GM12878 (cell line): ENCODE measurements around the gene TMIGD3. TPM values are rescaled to one million over a fixed set of nuclear protein-coding genes. Genes with fewer than 3 reads are reported as not detected.

Experiments
- ATAC-seq: fragments of 200-7000 bp; cut with Tn5 transposase; 3 replicates; pipeline ENCODE4 v1.9.1; 2020; ENCODE audit warnings: mild to moderate bottlenecking, moderate library complexity
- BruUV-seq: library from RNA; stranded (reverse); fragments of 400-500 nt; replicated peaks from 2 replicates; lab custom pipeline; 2021; lab: Mats Ljungman, UMichigan
- CTCF ChIA-PET: fragments of 300-600 bp; sonication (Branson Sonifier 250); formaldehyde crosslinking; extraction: SDS; loops from one replicate; lab custom pipeline; 2021; ENCODE audit warnings: inconsistent platforms; lab: Yijun Ruan, JAX
- POLR2A ChIA-PET: fragments of 350-600 bp; formaldehyde crosslinking; extraction: SDS; loops from one replicate; lab custom pipeline; 2021; ENCODE audit warnings: inconsistent platforms; lab: Charles Lee
- RAD21 ChIA-PET: fragments of 300-600 bp; sonication (Branson Sonifier 250); formaldehyde crosslinking; loops from one replicate; lab custom pipeline; 2023; ENCODE audit warnings: antibody characterized with exemption; ENCODE audit not compliant: unreplicated experiment; lab: Charles Lee
- SMC1A ChIA-PET: fragments of 300-600 bp; sonication (Branson Sonifier 250); formaldehyde crosslinking; loops from one replicate; lab custom pipeline; 2023; ENCODE audit not compliant: unreplicated experiment, uncharacterized antibody; lab: Charles Lee
- DNase-seq: peaks from one replicate; pipeline ENCODE4 v3.0.0-alpha.2; 2011; ENCODE audit warnings: low read depth, low spot score
- FAIRE-seq: peaks from 3 replicates; lab custom pipeline; 2011; peaks lifted over from hg19 to GRCh38; lab: Jason Lieb, UNC
- H2AFZ ChIP-seq: 2 replicates; pipeline ENCODE4 v1.6.0; 2011; ENCODE audit warnings: low read depth, low read length, control low read depth; ENCODE audit not compliant: control insufficient read depth
- H3K27ac ChIP-seq: 2 replicates; pipeline ENCODE4 v1.5.1; 2011; ENCODE audit warnings: control low read depth; ENCODE audit not compliant: control insufficient read depth, insufficient read depth
- H3K27me3 ChIP-seq, 2 experiments: replicated peaks in 1 of 2; 2 replicates each; pipeline versions ENCODE4 v1.6.0 to v1.6.1; 2011; ENCODE audit warnings: low read length in 1 of 2; ENCODE audit not compliant: control insufficient read depth in 2 of 2, insufficient read depth in 2 of 2
- H3K36me3 ChIP-seq, 2 experiments: 2 replicates each; pipeline ENCODE4 v1.5.1; 2011; ENCODE audit warnings: low read length in 1 of 2; ENCODE audit not compliant: control insufficient read depth in 2 of 2, insufficient read depth in 2 of 2
- H3K4me1 ChIP-seq: 2 replicates; pipeline ENCODE4 v1.6.1; 2011; ENCODE audit warnings: mild to moderate bottlenecking, low read length, moderate library complexity, mixed read lengths; ENCODE audit not compliant: control insufficient read depth, insufficient read depth
- H3K4me2 ChIP-seq: 2 replicates; pipeline ENCODE4 v1.6.0; 2011; ENCODE audit warnings: control low read depth; ENCODE audit not compliant: control insufficient read depth, insufficient read depth
- H3K4me3 ChIP-seq: fragments of 200-600 bp; sonication (generic); 2 replicates; pipeline ENCODE4 v1.5.1; 2016
- H3K79me2 ChIP-seq: 2 replicates; pipeline ENCODE4 v1.6.0; 2011; ENCODE audit warnings: low read length; ENCODE audit not compliant: control insufficient read depth, insufficient read depth
- H3K9ac ChIP-seq: 2 replicates; pipeline ENCODE4 v1.8.0; 2011; ENCODE audit warnings: low read length, control low read depth, mixed read lengths; ENCODE audit not compliant: control insufficient read depth, insufficient read depth
- H3K9me3 ChIP-seq: replicated peaks from 3 replicates; pipeline ENCODE4 v1.5.1; 2011; ENCODE audit warnings: mild to moderate bottlenecking, low read length; ENCODE audit not compliant: control insufficient read depth, insufficient read depth
- H4K20me1 ChIP-seq: 2 replicates; pipeline ENCODE4 v1.6.0; 2011; ENCODE audit not compliant: control insufficient read depth, insufficient read depth
- CBX5 ChIP-seq: sonication (generic); IDR thresholded peaks from 2 replicates; pipeline ENCODE4 v1.6.1; 2016; ENCODE audit warnings: low read depth, moderate library complexity, mild to moderate bottlenecking, inconsistent platforms
- EED ChIP-seq: sonication (generic); IDR thresholded peaks from 2 replicates; pipeline ENCODE4 v1.6.1; 2016; ENCODE audit warnings: antibody characterized with exemption, low read depth
- KAT2A ChIP-seq: conservative IDR thresholded peaks from 2 replicates; pipeline ENCODE4 v1.6.1; 2011; ENCODE audit warnings: low read depth, low read length; ENCODE audit not compliant: control insufficient read depth
- MEF2B ChIP-seq: fragments of 450-650 bp; IDR thresholded peaks from 2 replicates; pipeline ENCODE4 v1.6.1; 2018; ENCODE audit warnings: mild to moderate bottlenecking, moderate library complexity; ENCODE audit not compliant: partially characterized antibody, poor library complexity, severe bottlenecking
- RAD51 ChIP-seq: fragments of 450-650 bp; IDR thresholded peaks from 2 replicates; pipeline ENCODE4 v1.6.1; 2016; ENCODE audit warnings: moderate library complexity, mild to moderate bottlenecking, inconsistent platforms
- RELB ChIP-seq: fragments of 450-650 bp; IDR thresholded peaks from 2 replicates; pipeline ENCODE4 v1.6.1; 2017; ENCODE audit warnings: low read depth, mild to moderate bottlenecking, moderate library complexity
- SMAD1 ChIP-seq: fragments of 450-650 bp; IDR thresholded peaks from 2 replicates; pipeline ENCODE4 v1.6.1; 2018; ENCODE audit warnings: mild to moderate bottlenecking, low read depth; ENCODE audit not compliant: partially characterized antibody
- TBL1XR1 ChIP-seq: IDR thresholded peaks from 2 replicates; pipeline ENCODE4 v1.6.1; 2012; ENCODE audit warnings: low read depth, low read length, improper control_type of control experiment
- USF1 ChIP-seq: IDR thresholded peaks from 2 replicates; pipeline ENCODE4 v1.6.1; 2011; ENCODE audit warnings: borderline replicate concordance, low read depth, mild to moderate bottlenecking, moderate library complexity, mixed read lengths, low read length; ENCODE audit not compliant: insufficient read depth; ENCODE audit errors: extremely low read length
- USF2 ChIP-seq: IDR thresholded peaks from 2 replicates; pipeline ENCODE4 v1.6.1; 2011; ENCODE audit warnings: low read depth, low read length, improper control_type of control experiment, borderline replicate concordance
- WGBS: methylation state at CpG from one replicate; pipeline ENCODE4 v1.1.6; 2016; ENCODE audit warnings: low lambda C conversion rate; ENCODE audit not compliant: insufficient replicate concordance, insufficient coverage; ENCODE audit errors: missing lambda C conversion rate; 5-methylcytosine and 5-hydroxymethylcytosine counted together
- in situ Hi-C: fragments of 300-500 bp; cut with MboI; formaldehyde crosslinking; loops from 9 replicates; pipeline ENCODE4 v1.14.3; 2018; ENCODE audit warnings: mixed read lengths
- intact Hi-C: fragments of 100-400 bp; cut with micrococcal nuclease; formaldehyde crosslinking; loops from one replicate; pipeline ENCODE4 v1.14.2; 2022; ENCODE audit not compliant: unreplicated experiment
- polyA plus RNA-seq, 11 experiments: library from polyadenylated mRNA; depleted of rRNA in 4 of 11; unstranded in 6 of 11; stranded (reverse) in 5 of 11; fragments of >200 nt; fragmentation: Nextera tagmentation in 4 of 11; fragmentation: Illumina TruSeq in 1 of 11; extraction: Ambion mirVana in 4 of 11; extraction: Trizol in 1 of 11; gene quantifications; 1 replicate in 1 of 11; 2 replicates in 10 of 11; pipeline versions ENCODE4 v1.2.1 to v1.2.3, GENCODE V29; 2011 to 2016; ENCODE audit warnings: inconsistent platforms in 2 of 11, missing spikeins in 2 of 11, low read depth in 1 of 11
- total RNA-seq, 4 experiments: library from RNA; depleted of rRNA in 3 of 4; stranded (reverse); fragments of >200 nt in 3 of 4; fragmentation: Illumina TruSeq in 1 of 4; extraction: Trizol in 1 of 4; gene quantifications; 2 replicates each; pipeline versions ENCODE4 v1.2.1 to v1.2.3, GENCODE V29; 2013 to 2021
- TF ChIP-seq, protein P1 (sequence below): fragments of 450-650 bp; IDR thresholded peaks from 2 replicates; pipeline ENCODE4 v1.6.1; 2016; ENCODE audit warnings: mild to moderate bottlenecking
- TF ChIP-seq, protein P2 (sequence below): fragments of 450-650 bp; IDR thresholded peaks from 2 replicates; pipeline ENCODE4 v1.6.1; 2018; ENCODE audit warnings: mild to moderate bottlenecking, low read depth, moderate library complexity; ENCODE audit not compliant: partially characterized antibody

The TMIGD3 gene
- total and polyA plus RNA-seq, 10 of the 15 experiments (the other 5 are each of a cell fraction or from before 2014, with no cell fraction given) = 0.17 TPM; not detected in 9

DNA sequence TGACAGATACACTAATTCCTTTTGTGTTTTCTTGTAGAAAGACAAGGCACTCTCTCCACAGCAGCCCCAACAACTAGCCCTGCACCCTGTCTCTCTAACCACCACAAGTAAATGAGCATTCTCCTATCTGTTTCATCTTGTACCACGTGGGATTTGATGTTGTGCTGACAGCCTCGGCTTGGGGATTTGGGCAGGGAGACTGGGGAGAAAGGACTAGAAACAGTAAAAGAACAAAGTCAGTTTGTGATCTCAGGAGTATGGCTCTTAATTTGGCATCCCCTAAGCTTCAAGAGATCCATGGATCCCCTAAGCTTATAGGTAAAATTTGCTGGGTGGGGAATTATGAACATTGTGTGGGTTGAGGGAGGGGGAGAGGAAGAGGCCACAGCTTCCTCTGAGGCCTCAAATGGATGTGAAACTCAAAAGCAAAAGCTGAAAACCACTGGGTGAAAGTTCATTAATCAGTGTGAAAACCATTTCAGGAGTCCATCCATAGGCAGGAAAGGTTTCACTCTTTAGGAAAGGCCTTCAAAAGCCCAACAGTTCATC lies 26.6 kb downstream of the TMIGD3 start:
- Histone ChIP-seq H3K36me3 (no peaks in the 10 kb centered on the region), H3K79me2 (no peaks in the 10 kb centered on the region), H3K4me1 (peaks cover 30% of the 10 kb centered on the region), H4K20me1 (no peaks in the 10 kb centered on the region), H3K27ac (peak overlapping the region; percentile 74), H3K4me2 (peak overlapping the region; percentile 68), H3K9me3 (no peaks in the 10 kb centered on the region), H2AFZ (peak overlapping the region; percentile 57), H3K9ac (no peak overlapping the region), H3K4me3 (peak overlapping the region; percentile 15; the same call in 1 of the 2 replicates), H3K27me3 (no peaks in the 10 kb centered on the region)
- intact Hi-C loops (loop anchor here (10.0 kb wide), 2 partner anchors 62 to 252 kb away; partner anchors contain the start of gene CHI3L2), in situ Hi-C loops (loop anchor here (25.0 kb wide), 1 partner anchor 885 kb away; no protein-coding TSS in a partner anchor)
- SMC1A ChIA-PET = interaction anchor here (0.6 to 12.1 kb wide), 20 partner anchors 9 to 290 kb away, joined by 3 to 128 read pairs (median 6); no protein-coding TSS in a partner anchor
- WGBS = 10% methylated on average over 2 of the region's 2 CpGs
- RAD21 ChIA-PET = interaction anchor here (0.6 to 5.5 kb wide), 19 partner anchors 11 to 291 kb away, joined by 3 to 48 read pairs (median 3); partner anchors contain the start of genes ATP5PB, INKA2, OVGP1 and WDR77
- POLR2A ChIA-PET = interaction anchor here (0.9 to 1.9 kb wide), 4 partner anchors 11 to 117 kb away, joined by 3 to 13 read pairs (median 4); no protein-coding TSS in a partner anchor
- no TSS peak for BruUV-seq
- DNase-seq (peak; percentile 59), FAIRE-seq (no peak), ATAC-seq (peak; percentile 87)
- CTCF ChIA-PET = interaction anchor here (0.9 to 8.7 kb wide), 13 partner anchors 21 to 290 kb away, joined by 3 to 119 read pairs (median 5); no protein-coding TSS in a partner anchor
- TF ChIP-seq TBL1XR1 = peak; percentile 30; the same call in 1 of the 2 replicates
- TF ChIP-seq, protein P1, sequence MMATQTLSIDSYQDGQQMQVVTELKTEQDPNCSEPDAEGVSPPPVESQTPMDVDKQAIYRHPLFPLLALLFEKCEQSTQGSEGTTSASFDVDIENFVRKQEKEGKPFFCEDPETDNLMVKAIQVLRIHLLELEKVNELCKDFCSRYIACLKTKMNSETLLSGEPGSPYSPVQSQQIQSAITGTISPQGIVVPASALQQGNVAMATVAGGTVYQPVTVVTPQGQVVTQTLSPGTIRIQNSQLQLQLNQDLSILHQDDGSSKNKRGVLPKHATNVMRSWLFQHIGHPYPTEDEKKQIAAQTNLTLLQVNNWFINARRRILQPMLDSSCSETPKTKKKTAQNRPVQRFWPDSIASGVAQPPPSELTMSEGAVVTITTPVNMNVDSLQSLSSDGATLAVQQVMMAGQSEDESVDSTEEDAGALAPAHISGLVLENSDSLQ = peak; percentile 80
- TF ChIP-seq USF1 = peak; percentile 62
- peak; percentile 99 for TF ChIP-seq EED
- no peak for TF ChIP-seq SMAD1
- no peak for TF ChIP-seq KAT2A
- TF ChIP-seq, protein P2, sequence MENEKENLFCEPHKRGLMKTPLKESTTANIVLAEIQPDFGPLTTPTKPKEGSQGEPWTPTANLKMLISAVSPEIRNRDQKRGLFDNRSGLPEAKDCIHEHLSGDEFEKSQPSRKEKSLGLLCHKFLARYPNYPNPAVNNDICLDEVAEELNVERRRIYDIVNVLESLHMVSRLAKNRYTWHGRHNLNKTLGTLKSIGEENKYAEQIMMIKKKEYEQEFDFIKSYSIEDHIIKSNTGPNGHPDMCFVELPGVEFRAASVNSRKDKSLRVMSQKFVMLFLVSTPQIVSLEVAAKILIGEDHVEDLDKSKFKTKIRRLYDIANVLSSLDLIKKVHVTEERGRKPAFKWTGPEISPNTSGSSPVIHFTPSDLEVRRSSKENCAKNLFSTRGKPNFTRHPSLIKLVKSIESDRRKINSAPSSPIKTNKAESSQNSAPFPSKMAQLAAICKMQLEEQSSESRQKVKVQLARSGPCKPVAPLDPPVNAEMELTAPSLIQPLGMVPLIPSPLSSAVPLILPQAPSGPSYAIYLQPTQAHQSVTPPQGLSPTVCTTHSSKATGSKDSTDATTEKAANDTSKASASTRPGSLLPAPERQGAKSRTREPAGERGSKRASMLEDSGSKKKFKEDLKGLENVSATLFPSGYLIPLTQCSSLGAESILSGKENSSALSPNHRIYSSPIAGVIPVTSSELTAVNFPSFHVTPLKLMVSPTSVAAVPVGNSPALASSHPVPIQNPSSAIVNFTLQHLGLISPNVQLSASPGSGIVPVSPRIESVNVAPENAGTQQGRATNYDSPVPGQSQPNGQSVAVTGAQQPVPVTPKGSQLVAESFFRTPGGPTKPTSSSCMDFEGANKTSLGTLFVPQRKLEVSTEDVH = no peak
- peak; percentile 54 for TF ChIP-seq MEF2B
- peak; percentile 25; the same call in 1 of the 2 replicates for TF ChIP-seq USF2
- TF ChIP-seq RAD51 = peak; percentile 88
- peak; percentile 43; the same call in 1 of the 2 replicates for TF ChIP-seq CBX5
- TF ChIP-seq RELB = peak; percentile 89
